ENCODE data around the gene BRCA2. TPM values are rescaled to one million over a fixed set of nuclear protein-coding genes. Genes with fewer than 3 reads are reported as not detected.

The BRCA2 gene
- total and polyA plus RNA-seq, 2 experiments from 2014 or later = 28.6 to 38.7 TPM

GRCh38 chr13:32330441-32330840 lies 15.1 kb downstream of the BRCA2 start:
- DNase-seq (ENCODE audit: low spot score) (no peak), ATAC-seq (no peak)
- H3K4me1 Mint-ChIP-seq = no peaks in the 10 kb centered on the region

More at GRCh38 chr13:32330441-32330840, 15.1 kb downstream of the BRCA2 start:
- Mint-ChIP-seq H3K27me3 (ENCODE audit: insufficient read depth, low read depth, poor library complexity) (peaks cover 2% of the 10 kb centered on the region), H3K9me3 (no peaks in the 10 kb centered on the region), H3K4me3 (no peak overlapping the region), H3K36me3 (ENCODE audit: low read depth) (peaks cover 76% of the 10 kb centered on the region), H3K27ac (no peak overlapping the region)
- Histone ChIP-seq H3F3A (replicated peaks; ENCODE audit: low read depth) (no peaks in the 10 kb centered on the region), H3K4me3 (no peak overlapping the region), H3K9me2 (ENCODE audit: insufficient read depth) (no peaks in the 10 kb centered on the region), H2AFZ (no peak overlapping the region), H3K36me3 (ENCODE audit: insufficient read depth) (peaks cover 20% of the 10 kb centered on the region), H3K4me2 (no peak overlapping the region), H3K4me1 (ENCODE audit: insufficient read depth) (no peaks in the 10 kb centered on the region), H3K27ac (ENCODE audit: low read depth) (no peak overlapping the region), H3K79me2 (replicated peaks; ENCODE audit: insufficient read depth) (no peaks in the 10 kb centered on the region; the same call in 1 of the 2 replicates), H4K20me1 (replicated peaks; ENCODE audit: insufficient read depth) (no peaks in the 10 kb centered on the region; the same call in 1 of the 2 replicates), H3K27me3 (ENCODE audit: insufficient read depth) (no peaks in the 10 kb centered on the region)
- TF ChIP-seq, protein P1, sequence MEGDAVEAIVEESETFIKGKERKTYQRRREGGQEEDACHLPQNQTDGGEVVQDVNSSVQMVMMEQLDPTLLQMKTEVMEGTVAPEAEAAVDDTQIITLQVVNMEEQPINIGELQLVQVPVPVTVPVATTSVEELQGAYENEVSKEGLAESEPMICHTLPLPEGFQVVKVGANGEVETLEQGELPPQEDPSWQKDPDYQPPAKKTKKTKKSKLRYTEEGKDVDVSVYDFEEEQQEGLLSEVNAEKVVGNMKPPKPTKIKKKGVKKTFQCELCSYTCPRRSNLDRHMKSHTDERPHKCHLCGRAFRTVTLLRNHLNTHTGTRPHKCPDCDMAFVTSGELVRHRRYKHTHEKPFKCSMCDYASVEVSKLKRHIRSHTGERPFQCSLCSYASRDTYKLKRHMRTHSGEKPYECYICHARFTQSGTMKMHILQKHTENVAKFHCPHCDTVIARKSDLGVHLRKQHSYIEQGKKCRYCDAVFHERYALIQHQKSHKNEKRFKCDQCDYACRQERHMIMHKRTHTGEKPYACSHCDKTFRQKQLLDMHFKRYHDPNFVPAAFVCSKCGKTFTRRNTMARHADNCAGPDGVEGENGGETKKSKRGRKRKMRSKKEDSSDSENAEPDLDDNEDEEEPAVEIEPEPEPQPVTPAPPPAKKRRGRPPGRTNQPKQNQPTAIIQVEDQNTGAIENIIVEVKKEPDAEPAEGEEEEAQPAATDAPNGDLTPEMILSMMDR (conservative IDR thresholded peaks at IDR 0.05; ENCODE audit: low read depth in 2 of 2) = no peak
- TF ChIP-seq EZH2phosphoT487 (IDR thresholded peaks at IDR 0.05; ENCODE audit: unreplicated experiment) (no peak), ZNF114 (CRISPR knock-in tag; IDR thresholded peaks at IDR 0.05) (no peak), REST (IDR thresholded peaks at IDR 0.05; ENCODE audit: unreplicated experiment) (no peak), STAT1 (IDR thresholded peaks at IDR 0.05; ENCODE audit: unreplicated experiment) (no peak), EZH2 (IDR thresholded peaks at IDR 0.05; ENCODE audit: low read depth, unreplicated experiment) (no peak), POLR2AphosphoS5 (IDR thresholded peaks at IDR 0.05; ENCODE audit: low read depth) (no peak), JUNB (IDR thresholded peaks at IDR 0.05; ENCODE audit: unreplicated experiment) (no peak)
